A673 (cell line): ENCODE data around the gene PLEKHA6.

ENCODE experiments used
- EZH2 ChIP-seq: fragments of 200-600 bp; sonication (generic); IDR thresholded peaks from 2 replicates; pipeline ENCODE4 v1.6.1; 2017; ENCODE audit warnings: borderline replicate concordance, low read depth, mild to moderate bottlenecking, mixed read lengths, antibody characterized with exemption, low read length; ENCODE audit not compliant: poor library complexity, severe bottlenecking
- TF ChIP-seq, protein P1 (sequence below): fragments of 300-800, 200-600 bp; sonication (generic); conservative IDR thresholded peaks from 2 replicates; pipeline ENCODE4 v1.5.1; 2017; ENCODE audit warnings: low read depth, mild to moderate bottlenecking, antibody characterized with exemption, low read length, moderate library complexity, mixed read lengths

DNA sequence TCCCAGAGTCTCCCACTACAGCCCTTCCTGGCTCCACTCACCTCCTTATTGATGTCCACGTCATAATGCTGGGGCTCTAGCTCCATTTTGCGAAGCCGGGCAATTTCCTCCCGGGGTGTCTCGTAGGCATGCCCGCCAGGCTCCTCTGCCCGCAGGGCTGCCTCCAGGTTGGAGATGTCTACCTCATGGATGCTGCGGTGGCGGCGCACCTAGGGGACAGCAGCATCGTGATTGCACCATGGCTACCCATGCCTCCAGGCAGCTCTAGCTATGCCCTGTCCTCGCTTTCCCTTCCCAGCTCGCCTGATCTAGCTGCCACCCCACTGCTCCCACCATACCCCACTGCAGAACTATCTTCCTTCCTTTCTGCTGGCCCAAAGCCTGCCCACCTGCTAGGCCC lies 130.8 kb downstream of the PLEKHA6 start:
- TF ChIP-seq, protein P1, sequence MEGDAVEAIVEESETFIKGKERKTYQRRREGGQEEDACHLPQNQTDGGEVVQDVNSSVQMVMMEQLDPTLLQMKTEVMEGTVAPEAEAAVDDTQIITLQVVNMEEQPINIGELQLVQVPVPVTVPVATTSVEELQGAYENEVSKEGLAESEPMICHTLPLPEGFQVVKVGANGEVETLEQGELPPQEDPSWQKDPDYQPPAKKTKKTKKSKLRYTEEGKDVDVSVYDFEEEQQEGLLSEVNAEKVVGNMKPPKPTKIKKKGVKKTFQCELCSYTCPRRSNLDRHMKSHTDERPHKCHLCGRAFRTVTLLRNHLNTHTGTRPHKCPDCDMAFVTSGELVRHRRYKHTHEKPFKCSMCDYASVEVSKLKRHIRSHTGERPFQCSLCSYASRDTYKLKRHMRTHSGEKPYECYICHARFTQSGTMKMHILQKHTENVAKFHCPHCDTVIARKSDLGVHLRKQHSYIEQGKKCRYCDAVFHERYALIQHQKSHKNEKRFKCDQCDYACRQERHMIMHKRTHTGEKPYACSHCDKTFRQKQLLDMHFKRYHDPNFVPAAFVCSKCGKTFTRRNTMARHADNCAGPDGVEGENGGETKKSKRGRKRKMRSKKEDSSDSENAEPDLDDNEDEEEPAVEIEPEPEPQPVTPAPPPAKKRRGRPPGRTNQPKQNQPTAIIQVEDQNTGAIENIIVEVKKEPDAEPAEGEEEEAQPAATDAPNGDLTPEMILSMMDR: no peak
- no peak for TF ChIP-seq EZH2
